GM19351 (cell line): Measurements from ENCODE around the gene RIPK1.
A peak's percentile ranks its signal among the peaks of the same experiment; 100 is the strongest.

Experiments
- ATAC-seq: cut with Tn5 transposase; IDR thresholded peaks from one replicate; pipeline ENCODE4 v1.9.1; 2021; ENCODE audit warnings: mild to moderate bottlenecking, moderate library complexity; ENCODE audit not compliant: unreplicated experiment

Gene RIPK1

DNA sequence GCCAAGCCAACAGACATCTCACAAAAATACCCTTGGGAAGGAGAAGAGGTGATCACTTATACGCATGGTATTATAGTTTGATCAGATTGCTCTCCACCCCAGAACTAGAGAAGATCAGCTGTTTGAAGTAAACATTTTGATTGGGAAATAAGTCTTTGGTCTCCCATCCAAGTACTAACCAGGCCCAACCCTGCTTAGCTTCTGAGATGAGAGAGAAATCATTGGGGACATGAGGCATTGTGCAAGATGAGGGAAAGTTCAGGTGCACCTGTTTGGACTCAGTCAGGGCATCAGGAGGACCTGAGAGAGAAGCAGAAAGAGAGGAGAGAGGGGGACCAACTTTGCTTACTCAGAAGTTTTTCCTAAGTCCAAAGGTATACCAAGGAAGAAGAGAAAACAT, 11.4 kb downstream of the RIPK1 start:
- ATAC-seq, result no peak

DNA sequence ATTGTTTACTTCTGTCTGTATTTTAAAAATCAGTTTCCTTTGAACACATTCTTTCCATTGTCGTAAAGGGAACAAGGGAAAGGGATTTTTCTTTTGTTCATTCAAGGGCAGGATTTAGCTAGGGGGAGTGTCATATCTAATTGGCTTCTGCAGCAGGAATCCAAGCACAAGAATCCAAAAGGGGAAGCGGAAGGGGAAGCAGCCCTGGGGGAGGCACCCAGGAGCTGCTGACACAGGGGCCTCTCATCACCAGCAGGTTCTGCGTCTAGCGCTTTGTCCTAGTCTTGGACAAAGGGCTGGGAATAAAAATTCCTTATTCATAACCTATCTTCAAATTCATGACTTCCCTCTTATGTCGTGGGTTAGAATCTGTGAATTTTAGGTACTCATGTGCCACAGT, 13.7 kb downstream of the RIPK1 start:
- ATAC-seq, result no peak

DNA sequence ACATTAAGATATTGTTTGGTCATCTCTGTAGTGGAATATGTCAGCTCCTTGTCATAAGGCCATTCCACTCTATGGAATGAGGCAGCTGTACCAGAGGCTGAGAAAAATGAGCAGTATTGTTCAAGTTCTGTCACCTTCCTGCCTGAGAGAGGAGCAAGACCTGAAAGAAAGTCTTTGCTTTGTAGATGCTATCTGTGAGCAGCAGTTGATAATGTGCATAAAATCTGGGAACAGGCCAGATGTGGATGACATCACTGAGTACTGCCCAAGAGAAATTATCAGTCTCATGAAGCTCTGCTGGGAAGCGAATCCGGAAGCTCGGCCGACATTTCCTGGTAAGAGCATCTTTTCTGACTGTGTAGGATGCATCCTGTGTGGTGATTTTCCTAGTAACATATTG, 16.8 kb downstream of the RIPK1 start:
- no peak for ATAC-seq

DNA sequence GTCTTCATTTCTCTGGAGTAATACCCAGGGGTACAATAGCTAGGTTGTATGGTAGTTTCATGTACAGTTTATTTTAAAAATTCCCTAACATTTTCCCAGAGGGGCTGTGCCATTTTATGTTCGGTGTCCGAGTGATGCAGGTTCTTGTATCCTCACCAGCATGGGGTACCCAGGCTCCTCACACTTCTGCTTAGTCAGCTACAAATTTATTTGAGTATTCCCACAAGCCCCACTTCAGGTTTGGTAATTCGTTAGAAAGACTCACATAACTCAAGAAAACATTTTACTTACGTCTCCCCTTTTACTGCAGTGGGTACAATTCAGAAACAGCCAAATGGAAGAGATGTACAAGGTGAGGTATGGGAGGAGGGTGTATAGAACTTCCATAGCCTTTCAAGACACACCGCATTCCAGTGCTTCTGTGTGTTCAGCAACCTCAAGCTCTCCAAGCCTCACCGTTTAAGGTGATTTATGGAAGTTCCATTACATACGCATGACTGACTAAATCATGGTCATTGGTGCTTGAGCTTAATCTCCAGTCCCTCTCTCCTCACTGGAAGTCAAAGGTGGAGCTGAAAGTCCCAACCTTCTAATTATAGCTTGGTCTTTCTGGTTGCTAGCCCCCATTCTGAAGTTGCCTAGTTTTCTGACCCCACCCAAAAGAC, 18.1 kb downstream of the RIPK1 start:
- no peak for ATAC-seq

DNA sequence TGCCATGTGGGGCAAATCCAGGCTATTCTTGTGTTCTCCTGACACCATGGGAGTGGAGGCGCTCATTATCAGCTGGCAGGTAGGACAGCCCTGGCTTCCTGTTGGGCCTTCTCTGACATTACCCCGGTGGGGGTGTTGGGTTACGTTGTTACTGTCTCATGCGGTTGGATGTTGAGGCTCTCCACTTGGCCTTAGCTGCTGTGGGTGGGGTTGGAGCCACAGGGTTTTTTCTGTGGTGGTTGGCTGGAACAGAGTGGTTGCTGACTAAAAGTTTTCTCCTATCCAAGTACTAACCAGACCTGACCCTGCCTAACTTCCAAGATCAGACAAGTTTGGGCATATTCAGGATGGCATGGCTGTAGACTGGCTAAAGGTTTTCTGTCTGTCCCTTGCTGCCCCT, 20.2 kb downstream of the RIPK1 start:
- ATAC-seq, result no peak

DNA sequence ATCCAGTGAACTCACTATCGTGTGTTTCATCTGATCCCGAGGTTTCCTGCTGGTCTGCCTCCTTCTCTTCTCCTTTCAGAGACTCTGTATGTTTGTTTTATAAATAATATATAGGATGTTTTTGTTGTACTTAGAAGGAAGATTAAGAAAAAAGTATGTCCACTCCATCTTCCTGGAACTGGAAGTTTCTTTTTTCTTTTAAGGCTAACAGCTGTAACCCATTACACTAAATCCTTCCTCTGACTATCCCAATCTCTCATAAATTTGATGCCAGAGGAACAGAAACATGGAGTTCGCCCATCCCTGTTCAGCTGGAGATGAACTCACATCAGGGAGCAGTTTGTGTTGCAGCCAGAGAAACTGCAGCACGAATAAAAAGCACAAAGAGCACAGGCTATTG, 20.7 kb downstream of the RIPK1 start:
- ATAC-seq, result no peak

DNA sequence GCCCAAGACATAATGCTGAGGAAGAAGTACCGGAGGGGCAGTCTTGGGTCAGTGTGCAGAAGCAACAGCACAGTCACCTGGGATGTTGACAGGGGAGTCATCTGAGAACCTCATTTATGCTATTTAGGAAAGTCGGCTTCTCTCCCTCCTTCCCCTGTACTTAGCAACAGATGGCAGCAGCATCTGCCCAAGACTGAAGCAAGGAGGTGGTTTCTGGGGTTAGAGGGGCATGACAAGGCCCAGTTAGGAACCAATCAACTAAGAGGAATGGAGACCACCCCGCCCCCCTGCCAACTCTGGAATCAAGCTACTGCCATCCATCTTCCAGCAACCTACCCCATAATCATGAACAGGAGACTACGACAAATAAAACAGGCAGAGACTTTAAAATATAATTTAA, 21.7 kb downstream of the RIPK1 start:
- ATAC-seq, result no peak

DNA sequence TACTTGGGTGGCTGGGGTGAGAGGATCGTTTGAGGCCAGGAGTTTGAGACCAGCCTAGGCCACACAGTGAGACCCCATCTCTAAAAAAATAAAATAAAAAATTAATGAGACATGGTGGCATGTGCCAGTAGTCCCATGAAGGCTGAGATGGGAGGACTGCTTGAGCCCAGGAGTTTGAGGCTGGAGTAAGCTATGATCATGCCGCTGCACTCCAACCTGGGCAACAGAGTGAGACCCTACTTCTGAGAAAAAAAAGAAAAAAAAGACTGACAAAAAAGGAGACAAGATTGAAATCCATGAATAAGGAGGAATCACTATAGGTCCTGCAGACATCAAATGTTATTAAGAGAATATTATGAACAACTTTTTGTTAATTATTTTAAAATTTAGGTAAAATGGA, 26.5 kb downstream of the RIPK1 start:
- no peak for ATAC-seq

DNA sequence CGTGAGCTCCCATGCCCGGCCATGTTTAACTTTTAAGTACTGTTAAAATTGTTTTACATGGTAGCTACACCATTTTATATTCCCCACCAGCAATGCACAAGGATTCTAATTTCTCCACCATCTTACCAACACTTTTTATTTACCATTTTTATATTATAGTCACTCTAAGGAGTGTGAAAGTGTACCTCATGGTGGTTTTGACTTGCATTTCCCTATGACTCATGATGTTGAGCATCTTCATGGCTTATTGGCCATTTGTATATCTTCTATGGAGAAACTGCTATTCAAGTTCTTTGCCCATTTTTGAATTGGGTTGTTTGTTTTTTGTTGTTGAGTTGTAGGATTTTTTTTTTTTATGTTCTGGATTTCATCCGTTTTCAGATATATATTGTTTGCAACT, 34.6 kb downstream of the RIPK1 start:
- no peak for ATAC-seq

DNA sequence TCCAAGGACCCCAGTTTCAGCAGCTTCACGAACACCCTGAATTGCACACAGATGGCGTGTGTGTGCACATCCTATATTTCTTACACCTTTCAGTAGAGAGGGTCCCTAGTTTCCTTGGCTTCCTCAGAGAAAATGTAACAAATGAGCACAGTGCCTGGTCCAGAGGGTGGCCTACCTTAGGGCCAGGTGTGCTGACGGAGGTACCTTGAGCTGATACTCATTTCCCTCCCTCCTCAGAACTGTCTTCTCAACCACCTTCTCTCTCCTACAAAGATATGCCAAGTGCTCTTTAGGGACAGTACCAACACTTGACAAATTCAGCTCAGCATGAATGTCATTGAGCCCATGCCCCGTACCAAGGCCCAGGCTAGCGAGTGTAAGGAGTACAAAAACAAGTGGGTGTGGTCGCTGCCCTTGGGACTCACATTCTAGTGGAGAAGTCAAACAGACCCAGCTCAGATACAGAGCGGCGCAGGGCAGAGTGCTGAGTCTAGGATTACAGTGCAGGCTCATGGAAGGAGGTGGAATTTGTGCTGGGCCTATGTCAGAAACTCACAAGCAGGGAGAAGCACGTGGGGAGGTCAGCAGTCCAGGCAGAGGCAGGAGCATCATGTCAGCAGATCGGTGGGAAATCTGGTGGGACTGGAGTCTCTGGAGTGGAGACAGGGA, 40.6 kb downstream of the RIPK1 start:
- no peak for ATAC-seq

DNA sequence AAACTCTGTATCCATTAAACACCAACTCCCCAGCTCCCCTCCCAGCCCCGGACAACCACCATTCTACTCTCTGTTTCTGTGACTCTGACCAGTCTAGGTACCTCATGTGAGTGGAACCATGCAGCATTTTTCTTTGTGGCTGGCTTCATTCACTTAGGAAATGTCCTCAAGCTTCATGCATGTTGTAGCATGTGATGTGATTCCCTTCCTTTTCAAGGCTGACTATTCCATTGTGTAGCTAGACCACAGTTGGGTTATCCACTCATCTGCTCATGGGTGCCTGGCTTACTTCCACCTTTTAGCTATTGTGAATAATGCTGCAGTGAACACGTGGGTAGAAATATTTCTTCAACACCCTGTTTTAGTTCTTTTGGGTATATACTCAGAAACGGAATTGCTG, 41.5 kb downstream of the RIPK1 start:
- no peak for ATAC-seq

DNA sequence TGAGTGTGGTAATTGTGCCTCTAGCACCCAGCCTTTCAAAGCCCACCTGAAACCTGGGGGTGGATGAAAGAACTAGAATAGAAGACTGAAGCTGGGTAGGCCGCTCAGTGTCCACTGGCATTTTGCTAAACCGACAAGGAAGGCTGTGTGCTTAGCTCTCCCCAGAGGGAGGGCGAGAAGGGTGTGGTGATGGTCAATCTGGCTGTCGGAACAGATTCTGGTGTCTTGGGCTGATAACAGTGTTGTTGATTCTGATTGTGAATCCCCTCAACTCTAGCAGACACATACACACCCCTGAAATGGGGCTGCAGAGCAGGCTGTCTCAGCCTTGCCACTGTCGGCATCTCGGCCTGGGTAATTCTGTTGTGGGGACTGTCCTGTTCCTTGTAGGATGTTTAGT, 46.1 kb downstream of the RIPK1 start:
- ATAC-seq, result no peak

DNA sequence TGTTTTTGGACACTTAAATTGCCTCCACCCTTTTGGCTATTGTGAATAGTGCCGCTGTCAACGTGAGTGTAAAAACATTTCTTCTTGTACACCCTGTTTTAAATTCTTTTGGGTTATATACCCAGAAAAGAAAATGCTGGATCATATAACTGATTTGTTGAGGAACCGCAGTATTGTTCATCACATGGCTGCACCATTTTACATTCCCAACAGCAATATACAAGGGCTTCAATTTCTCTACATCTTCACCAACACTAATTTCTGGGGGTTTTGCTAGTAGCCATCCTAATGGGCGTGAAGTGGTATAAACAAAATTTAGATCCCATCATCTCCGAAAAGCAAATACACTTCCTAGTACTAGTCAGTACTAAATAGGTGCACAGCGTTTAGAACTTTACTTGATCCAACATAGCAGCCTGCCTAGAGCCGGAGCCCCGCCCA, 49.6 kb downstream of the RIPK1 start:
- no peak for ATAC-seq

DNA sequence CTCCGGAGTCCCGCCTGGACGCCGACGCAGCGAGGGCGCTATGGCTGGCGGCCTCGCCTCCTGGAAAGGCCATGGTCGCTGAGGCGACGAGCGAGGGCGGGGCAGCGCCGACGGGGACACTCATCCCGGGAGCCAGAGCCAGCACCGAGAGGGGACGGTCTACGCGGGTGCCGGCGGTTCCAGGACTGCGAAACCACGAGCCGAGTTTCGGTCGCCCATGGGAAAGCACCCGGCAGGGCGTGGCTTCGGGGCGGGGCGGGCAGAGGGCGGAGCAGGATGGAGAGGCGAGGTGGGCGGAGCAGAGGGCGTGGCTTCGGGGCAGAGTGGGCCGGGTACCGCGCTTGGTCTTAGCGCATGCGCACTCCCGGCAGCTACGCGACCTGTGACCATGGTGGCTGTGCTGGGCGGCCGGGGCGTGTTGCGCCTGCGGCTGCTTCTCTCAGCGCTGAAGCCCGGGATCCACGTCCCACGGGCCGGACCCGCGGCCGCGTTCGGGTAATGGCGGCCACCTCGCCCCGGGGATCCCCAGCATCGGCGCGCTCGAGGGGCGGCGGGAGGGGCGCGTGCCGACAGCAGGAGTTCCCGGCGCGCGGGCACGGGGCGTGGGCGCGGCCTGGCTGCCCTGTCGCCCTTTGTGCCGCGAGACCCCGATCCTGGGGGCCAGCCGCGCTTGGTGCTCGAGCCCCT, 50.2 kb downstream of the RIPK1 start, which contains the start of gene BPHL:
TSS of gene BPHL (plus strand) at position 359 of the 687 bp plus-strand sequence. CDS start at position 389, 30 bp downstream.
- peak; percentile 85 for ATAC-seq

DNA sequence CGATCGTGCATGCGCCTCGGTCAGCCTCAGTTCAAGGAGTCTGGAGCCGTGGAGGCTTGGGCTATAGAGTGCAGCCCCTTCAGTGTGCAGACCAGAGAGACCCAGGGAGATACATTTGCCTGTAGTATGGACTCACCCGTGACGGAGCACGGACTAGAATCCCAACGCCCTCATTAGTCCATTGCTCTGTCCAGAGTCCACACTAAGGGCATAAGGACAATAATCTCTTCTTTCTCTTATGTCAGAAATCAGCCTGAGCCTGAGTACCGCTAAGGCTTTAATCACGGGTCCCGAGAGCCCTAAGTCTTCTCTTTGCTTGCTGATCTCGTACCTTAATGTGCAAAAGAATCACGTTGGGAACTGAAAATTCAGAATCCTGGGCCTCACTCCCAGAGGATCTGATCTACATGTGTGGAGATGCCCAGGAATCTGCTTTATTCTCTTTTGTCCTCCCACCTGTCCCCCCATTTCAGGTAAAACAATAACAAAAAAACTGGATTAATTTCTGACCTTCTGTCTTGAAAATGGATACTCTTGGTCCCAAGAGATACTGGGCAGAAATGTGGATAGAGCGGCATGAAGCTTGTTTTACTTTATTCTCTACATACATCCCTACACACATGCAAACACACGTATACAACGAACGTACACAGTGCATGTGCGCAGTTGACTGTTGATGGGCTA, 50.9 kb downstream of the RIPK1 start:
- ATAC-seq, result peak; percentile 32

DNA sequence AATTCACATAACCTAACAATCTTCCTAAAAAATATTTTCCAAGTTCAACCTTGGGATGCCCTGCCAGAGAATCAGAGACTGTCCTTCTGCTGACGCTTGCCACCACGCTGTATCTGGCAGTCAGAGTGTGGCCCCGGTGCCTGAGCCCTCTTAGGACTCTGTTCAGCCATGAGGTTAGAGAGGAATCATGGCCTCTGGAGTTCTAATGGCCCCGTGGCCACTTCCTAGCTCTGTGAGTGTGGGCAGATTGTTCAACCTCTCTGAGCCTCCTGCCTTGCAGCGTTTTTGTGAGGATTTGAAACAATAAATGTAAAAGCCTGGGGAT, 52.4 kb downstream of the RIPK1 start:
- ATAC-seq, result no peak

DNA sequence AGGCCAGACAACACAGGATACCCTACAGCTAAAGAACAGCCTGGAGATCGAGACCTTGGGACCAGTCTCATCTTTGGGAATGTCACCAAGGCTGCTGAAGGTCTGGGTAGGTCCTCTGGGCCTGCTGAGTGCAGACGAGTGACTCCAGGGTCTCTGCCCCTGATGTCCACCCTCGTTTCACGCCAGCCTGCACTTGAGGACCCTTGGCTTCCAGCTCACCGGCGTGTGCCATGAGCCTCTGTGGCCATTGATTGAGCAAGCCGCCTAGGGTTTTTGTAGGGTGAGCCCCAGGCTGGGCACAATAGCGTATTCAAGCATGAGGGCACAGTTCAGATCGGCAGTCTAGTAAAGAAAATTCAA, 54.5 kb downstream of the RIPK1 start:
- no peak for ATAC-seq

DNA sequence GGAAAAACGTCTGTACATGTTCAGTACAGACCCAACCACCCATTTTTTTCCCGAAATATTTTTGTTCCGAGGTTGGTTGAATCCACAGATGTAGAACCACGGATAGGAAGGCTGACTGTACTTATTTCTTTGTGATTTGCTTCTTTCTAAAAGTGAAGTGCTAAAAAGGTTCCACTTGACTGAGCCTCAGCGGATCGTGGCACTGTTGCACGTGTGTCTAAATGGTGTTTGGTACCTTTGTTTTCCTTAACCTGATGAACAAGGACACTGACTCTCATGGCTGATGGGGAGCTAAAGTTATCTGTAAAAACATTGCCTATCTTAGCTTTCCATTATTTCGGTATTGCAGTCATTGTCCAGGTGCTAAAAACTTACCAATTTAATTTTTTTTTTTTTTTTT, 56.4 kb downstream of the RIPK1 start:
- ATAC-seq, result no peak

DNA sequence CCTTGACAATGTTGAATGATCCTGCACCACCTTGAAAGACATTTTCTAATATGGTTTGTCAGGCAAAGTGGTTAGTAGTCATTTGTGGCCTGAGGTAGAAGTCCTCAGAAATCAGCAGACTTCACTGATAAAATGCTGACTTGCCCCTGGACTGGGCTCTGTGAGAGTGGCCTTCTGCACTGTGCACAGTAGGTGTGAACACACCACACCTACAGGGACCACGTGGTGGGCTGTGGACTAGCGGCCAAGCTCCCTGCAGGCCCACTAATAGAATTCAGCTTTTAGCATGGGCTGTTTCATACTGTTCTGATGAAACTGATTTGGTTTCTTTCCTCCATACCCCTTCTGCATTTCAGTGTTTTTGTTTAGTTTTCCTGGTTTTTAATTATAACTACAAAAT, 57.5 kb downstream of the RIPK1 start:
- ATAC-seq, result no peak

DNA sequence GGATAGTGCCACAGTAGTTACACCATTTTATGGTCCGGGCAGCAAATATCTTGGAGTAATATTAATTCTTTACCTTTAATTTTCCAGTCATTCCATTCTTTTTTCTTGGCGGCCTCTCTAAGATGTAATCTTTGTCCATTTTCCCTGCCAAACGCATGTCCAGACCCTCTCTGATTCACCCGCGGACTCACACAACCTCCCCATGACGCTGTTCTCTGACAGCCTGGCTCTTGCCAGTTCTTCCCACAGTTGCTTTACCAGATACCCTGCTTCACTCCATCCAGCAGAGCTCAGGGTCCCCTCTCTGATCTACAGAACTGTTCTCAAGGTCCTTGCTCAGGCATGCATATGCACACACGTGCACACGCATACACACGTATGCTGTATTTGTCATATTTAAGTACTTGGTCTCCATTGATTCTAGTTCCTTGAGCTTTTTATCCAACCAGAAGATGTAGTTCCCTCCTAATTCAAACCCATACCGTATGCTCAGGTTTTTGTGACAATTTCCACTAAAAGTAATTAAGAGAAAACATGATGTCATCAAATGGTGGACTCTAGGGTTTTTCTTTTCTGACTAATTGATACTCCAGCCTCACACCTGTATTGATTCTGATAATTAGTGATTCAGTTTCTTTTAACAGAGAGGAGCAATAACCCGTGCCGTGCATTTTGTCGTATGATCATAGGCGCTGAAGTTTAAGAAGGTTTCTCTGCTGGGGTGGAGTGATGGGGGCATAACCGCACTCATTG, 60.2 kb downstream of the RIPK1 start:
- ATAC-seq, result no peak

DNA sequence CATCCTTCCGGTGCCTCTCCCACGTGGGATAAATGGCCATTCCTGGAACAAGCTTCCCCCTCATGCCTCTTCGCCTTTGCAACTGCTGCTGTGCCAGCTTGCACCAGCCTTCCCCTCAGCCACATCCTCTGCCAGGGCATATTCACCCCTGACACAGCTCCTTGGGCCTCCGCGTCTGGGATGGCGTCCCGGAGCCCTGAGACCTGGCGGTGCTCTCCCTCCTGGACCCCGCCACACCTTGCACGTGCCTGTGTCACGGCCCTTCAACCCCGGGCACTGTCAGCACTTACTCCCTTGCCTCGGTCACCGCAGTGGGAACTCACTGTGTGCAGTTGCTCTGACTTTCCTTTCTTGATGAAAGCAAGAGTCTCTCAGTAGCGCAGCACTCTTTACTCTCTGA, 63.4 kb downstream of the RIPK1 start:
- ATAC-seq, result no peak
